Measurements from ENCODE around the gene SLC47A1.

GRCh38 chr17:19569785-19570543 lies 36.3 kb downstream of the SLC47A1 start:
- TF ChIP-seq CTCF (IDR thresholded peaks at IDR 0.05; ENCODE audit: borderline replicate concordance, extremely low read depth, low read length, poor library complexity, severe bottlenecking) (no peak), EZH2 (IDR thresholded peaks at IDR 0.05; ENCODE audit: borderline replicate concordance, low read depth, low read length, severe bottlenecking) (no peak)

Data from DND-41 (cell line).